Measurements from ENCODE around the gene C4orf50.

C4orf50 gene

DNA sequence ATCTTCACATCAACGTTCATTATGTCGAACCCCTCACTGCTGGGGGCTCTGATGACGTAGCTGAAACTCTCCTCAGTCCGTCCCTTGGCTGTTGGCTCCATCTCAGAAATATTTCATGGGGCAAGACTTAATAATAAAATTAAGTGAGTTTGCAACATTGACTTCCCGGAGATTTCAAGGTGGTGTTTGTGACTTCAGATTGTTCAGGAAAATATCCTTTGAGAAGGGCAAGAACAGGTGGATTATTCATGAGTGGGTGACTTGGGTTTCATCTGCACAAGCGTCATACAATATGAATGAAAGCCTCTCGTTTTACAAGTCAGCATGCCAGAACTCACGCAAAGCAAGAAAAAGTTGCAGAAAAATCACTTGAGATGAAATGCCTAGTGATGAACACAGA is at the start of gene C4orf50:
C4orf50 (minus strand) TSS at position 101 of the 400 bp plus-strand sequence.
- Histone ChIP-seq H3F3A (ENCODE audit: insufficient read depth, low read length) (no peaks in the 10 kb centered on the region), H3K9me2 (replicated peaks; ENCODE audit: insufficient read depth, low read length) (no peaks in the 10 kb centered on the region), H3K9me3 (replicated peaks; ENCODE audit: insufficient read depth, low read length) (no peaks in the 10 kb centered on the region), H3K36me3 (replicated peaks; ENCODE audit: insufficient read depth, low read length) (no peaks in the 10 kb centered on the region), H3K27ac (ENCODE audit: low read length) (no peak within 1 kb of the TSS), H2AFZ (ENCODE audit: low read length) (0 out of 2 replicates have a peak within 1 kb of the TSS, but pooled peaks have one; percentile 14), H3K9ac (ENCODE audit: low read length) (no peak within 1 kb of the TSS), H4K20me1 (ENCODE audit: insufficient read depth, low read length) (no peaks in the 10 kb centered on the region), H3K79me2 (ENCODE audit: low read length) (no peaks in the 10 kb centered on the region), H3K4me3 (ENCODE audit: low read length) (no peak within 1 kb of the TSS), H3K4me2 (ENCODE audit: low read depth, low read length) (peak within 1 kb of the TSS; percentile 35; the same call in 1 of the 2 replicates), H3K4me1 (ENCODE audit: low read length) (0 out of 2 replicates have a peak, but pooled peaks cover 5% of the 10 kb centered on the region), H3K27me3 (replicated peaks; ENCODE audit: insufficient read depth, low read length) (peaks cover 6% of the 10 kb centered on the region; the same call in 1 of the 2 replicates)
- TF ChIP-seq EZH2 (optimal IDR thresholded peaks at IDR 0.05; ENCODE audit: low read depth, low read length) (no peak), EZH2phosphoT487 (IDR thresholded peaks at IDR 0.05; ENCODE audit: low read length) (no peak)
- TF ChIP-seq, protein P1, sequence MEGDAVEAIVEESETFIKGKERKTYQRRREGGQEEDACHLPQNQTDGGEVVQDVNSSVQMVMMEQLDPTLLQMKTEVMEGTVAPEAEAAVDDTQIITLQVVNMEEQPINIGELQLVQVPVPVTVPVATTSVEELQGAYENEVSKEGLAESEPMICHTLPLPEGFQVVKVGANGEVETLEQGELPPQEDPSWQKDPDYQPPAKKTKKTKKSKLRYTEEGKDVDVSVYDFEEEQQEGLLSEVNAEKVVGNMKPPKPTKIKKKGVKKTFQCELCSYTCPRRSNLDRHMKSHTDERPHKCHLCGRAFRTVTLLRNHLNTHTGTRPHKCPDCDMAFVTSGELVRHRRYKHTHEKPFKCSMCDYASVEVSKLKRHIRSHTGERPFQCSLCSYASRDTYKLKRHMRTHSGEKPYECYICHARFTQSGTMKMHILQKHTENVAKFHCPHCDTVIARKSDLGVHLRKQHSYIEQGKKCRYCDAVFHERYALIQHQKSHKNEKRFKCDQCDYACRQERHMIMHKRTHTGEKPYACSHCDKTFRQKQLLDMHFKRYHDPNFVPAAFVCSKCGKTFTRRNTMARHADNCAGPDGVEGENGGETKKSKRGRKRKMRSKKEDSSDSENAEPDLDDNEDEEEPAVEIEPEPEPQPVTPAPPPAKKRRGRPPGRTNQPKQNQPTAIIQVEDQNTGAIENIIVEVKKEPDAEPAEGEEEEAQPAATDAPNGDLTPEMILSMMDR (IDR thresholded peaks at IDR 0.05; ENCODE audit: low read length) = no peak
- no peak for DNase-seq

DNA sequence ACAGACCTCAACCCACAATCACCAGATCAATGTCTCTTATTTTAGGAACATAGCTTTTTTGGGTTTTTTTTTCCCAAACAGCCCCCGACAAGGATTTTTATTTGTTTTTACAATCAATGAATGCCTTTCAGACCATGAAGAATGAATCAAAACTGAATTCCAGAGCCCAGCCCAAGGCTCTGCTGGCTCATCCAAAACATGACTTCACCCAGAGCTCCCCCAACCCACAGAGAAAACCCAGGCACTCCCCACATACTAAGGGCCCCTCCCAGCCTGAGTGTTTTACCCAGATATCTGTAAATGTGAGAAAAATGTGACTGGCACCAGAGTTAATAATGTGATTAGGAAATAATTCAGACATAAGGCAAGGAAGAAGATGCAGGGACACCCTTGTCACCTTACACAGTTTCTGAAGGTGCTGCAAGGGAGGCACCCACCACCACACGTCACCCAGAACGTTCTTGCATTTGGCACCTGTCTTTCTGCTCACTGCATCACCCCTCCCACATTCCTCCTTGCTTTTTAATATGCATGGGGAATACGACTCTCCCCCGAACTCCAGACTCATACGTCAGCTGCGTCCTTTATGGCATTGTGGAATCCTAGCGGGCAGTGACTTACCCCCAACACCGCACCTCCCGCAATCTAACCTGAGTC is 47.8 kb upstream of the C4orf50 start:
- DNase-seq = no peak
- Histone ChIP-seq H3K9me3 (replicated peaks; ENCODE audit: insufficient read depth, low read length) (no peaks in the 10 kb centered on the region), H3K27ac (ENCODE audit: low read length) (no peak overlapping the region), H3K9me2 (replicated peaks; ENCODE audit: insufficient read depth, low read length) (no peaks in the 10 kb centered on the region), H3F3A (ENCODE audit: insufficient read depth, low read length) (no peaks in the 10 kb centered on the region), H3K79me2 (ENCODE audit: low read length) (no peaks in the 10 kb centered on the region), H3K4me2 (ENCODE audit: low read depth, low read length) (no peak overlapping the region), H3K4me1 (ENCODE audit: low read length) (no peaks in the 10 kb centered on the region), H4K20me1 (ENCODE audit: insufficient read depth, low read length) (no peaks in the 10 kb centered on the region), H2AFZ (ENCODE audit: low read length) (no peak overlapping the region), H3K9ac (ENCODE audit: low read length) (no peak overlapping the region), H3K4me3 (ENCODE audit: low read length) (no peak overlapping the region), H3K36me3 (replicated peaks; ENCODE audit: insufficient read depth, low read length) (no peaks in the 10 kb centered on the region; the same call in 1 of the 2 replicates), H3K27me3 (replicated peaks; ENCODE audit: insufficient read depth, low read length) (no peaks in the 10 kb centered on the region)
- TF ChIP-seq, protein P1 (IDR thresholded peaks at IDR 0.05; ENCODE audit: low read length) = no peak
- TF ChIP-seq EZH2 (optimal IDR thresholded peaks at IDR 0.05; ENCODE audit: low read depth, low read length) (no peak), EZH2phosphoT487 (IDR thresholded peaks at IDR 0.05; ENCODE audit: low read length) (no peak)

DNA sequence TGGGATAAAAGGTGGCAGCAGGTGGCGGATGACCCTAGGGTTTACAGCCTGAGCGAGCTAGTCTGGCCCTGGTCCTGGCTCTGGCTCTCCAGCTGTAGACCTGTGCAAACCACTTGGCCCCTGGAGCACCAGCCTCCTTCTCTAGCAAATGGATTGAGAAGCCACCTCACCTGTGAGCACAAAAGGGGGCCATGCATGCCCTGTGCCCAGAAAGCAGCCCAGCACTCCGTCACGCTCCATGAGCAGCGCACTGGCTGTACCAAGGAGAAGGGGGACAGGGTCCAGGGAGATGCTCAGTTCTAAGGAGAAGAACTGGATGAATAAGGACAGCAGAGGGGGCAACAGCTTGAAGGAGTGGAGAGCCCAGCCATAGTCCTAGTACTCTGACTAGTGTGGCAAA is 46.9 kb upstream of the C4orf50 start:
- no peak overlapping the region for H3K4me3 ChIP-seq (ENCODE audit: low read length)
- H2AFZ ChIP-seq (ENCODE audit: low read length) = no peak overlapping the region
- TF ChIP-seq EZH2phosphoT487 (IDR thresholded peaks at IDR 0.05; ENCODE audit: low read length) (no peak), EZH2 (optimal IDR thresholded peaks at IDR 0.05; ENCODE audit: low read depth, low read length) (no peak)
- TF ChIP-seq, protein P1 (IDR thresholded peaks at IDR 0.05; ENCODE audit: low read length) = no peak
- DNase-seq = no peak
- H3K9me2 ChIP-seq (replicated peaks; ENCODE audit: insufficient read depth, low read length) = no peaks in the 10 kb centered on the region
- no peaks in the 10 kb centered on the region for H3K27me3 ChIP-seq (replicated peaks; ENCODE audit: insufficient read depth, low read length)
- no peaks in the 10 kb centered on the region for H3F3A ChIP-seq (ENCODE audit: insufficient read depth, low read length)
- H3K4me2 ChIP-seq (ENCODE audit: low read depth, low read length) = no peak overlapping the region
- H3K4me1 ChIP-seq (ENCODE audit: low read length) = no peaks in the 10 kb centered on the region
- no peak overlapping the region for H3K9ac ChIP-seq (ENCODE audit: low read length)
- H3K79me2 ChIP-seq (ENCODE audit: low read length) = no peaks in the 10 kb centered on the region
- H3K27ac ChIP-seq (ENCODE audit: low read length) = no peak overlapping the region
- H4K20me1 ChIP-seq (ENCODE audit: insufficient read depth, low read length) = no peaks in the 10 kb centered on the region
- peaks cover 3% of the 10 kb centered on the region; the same call in 1 of the 2 replicates for H3K36me3 ChIP-seq (replicated peaks; ENCODE audit: insufficient read depth, low read length)
- no peaks in the 10 kb centered on the region for H3K9me3 ChIP-seq (replicated peaks; ENCODE audit: insufficient read depth, low read length)
